WTC11 (cell line): Measurements from ENCODE around the gene C9. TPM values are rescaled to one million over a fixed set of nuclear protein-coding genes. Genes with fewer than 3 reads are reported as not detected.

Experiments used
- ATAC-seq: fragments of 200-7000 bp; cut with Tn5 transposase; 2 replicates; pipeline ENCODE4 v1.10.0; 2021; ENCODE audit warnings: mild to moderate bottlenecking, moderate library complexity
- CTCF ChIA-PET: fragments of 300-600 bp; sonication (Branson Sonifier 250); formaldehyde crosslinking; loops from one replicate; lab custom pipeline; 2021; ENCODE audit warnings: antibody characterized with exemption; lab: Charles Lee
- POLR2A ChIA-PET: fragments of 350-600 bp; sonication (Branson Sonifier 250); formaldehyde crosslinking; loops from one replicate; lab custom pipeline; 2021; ENCODE audit warnings: antibody characterized with exemption; lab: Charles Lee
- DNase-seq: peaks from one replicate; pipeline ENCODE4 v3.0.0; 2021; ENCODE audit warnings: low spot score
- H3K27ac Mint-ChIP-seq: 2 replicates; pipeline ENCODE4 v1.8.0; 2021; ENCODE audit warnings: mixed read lengths
- H3K27me3 Mint-ChIP-seq: 2 replicates; pipeline ENCODE4 v1.8.0; 2021; ENCODE audit warnings: low read depth, mild to moderate bottlenecking, moderate library complexity, mixed read lengths
- H3K36me3 Mint-ChIP-seq: 2 replicates; pipeline ENCODE4 v1.8.0; 2021; ENCODE audit warnings: mixed read lengths
- H3K4me1 Mint-ChIP-seq: 2 replicates; pipeline ENCODE4 v1.8.0; 2022; ENCODE audit warnings: mixed read lengths
- H3K4me3 Mint-ChIP-seq: 2 replicates; pipeline ENCODE4 v1.8.0; 2021; ENCODE audit warnings: mild to moderate bottlenecking, moderate library complexity, mixed read lengths
- H3K9me3 Mint-ChIP-seq: 2 replicates; pipeline ENCODE4 v1.8.0; 2021; ENCODE audit warnings: mixed read lengths
- EMX1 ChIP-seq: fragments of 250-450 bp; sonication (Bioruptor Pico); IDR thresholded peaks from 2 replicates; pipeline ENCODE4 v1.8.0; 2021; ENCODE audit warnings: mild to moderate bottlenecking
- ERG ChIP-seq: fragments of 250-450 bp; sonication (Bioruptor Pico); IDR thresholded peaks from 2 replicates; pipeline ENCODE4 v1.8.0; 2021; ENCODE audit warnings: mild to moderate bottlenecking
- FOXJ3 ChIP-seq: sonication (generic); formaldehyde crosslinking; IDR thresholded peaks from 2 replicates; pipeline ENCODE4 v1.9.0; 2021; ENCODE audit warnings: missing genetic modification reagents, mild to moderate bottlenecking, borderline replicate concordance
- FOXP1 ChIP-seq: sonication (generic); formaldehyde crosslinking; IDR thresholded peaks from 2 replicates; pipeline ENCODE4 v1.8.0; 2022; ENCODE audit warnings: missing genetic modification reagents, mild to moderate bottlenecking, moderate library complexity, borderline replicate concordance
- GTF2I ChIP-seq: fragments of 250-450 bp; sonication (Bioruptor Pico); conservative IDR thresholded peaks from 2 replicates; pipeline ENCODE4 v1.4.0; 2021; ENCODE audit warnings: mild to moderate bottlenecking
- MXD4 ChIP-seq: fragments of 250-450 bp; sonication (Bioruptor Pico); IDR thresholded peaks from 2 replicates; pipeline ENCODE4 v1.8.0; 2021; ENCODE audit warnings: mild to moderate bottlenecking, moderate library complexity, borderline replicate concordance
- NFYB ChIP-seq: sonication (generic); formaldehyde crosslinking; conservative IDR thresholded peaks from 2 replicates; pipeline ENCODE4 v1.8.0; 2022; ENCODE audit warnings: low read depth, missing genetic modification reagents
- PREB ChIP-seq: sonication (generic); formaldehyde crosslinking; IDR thresholded peaks from 2 replicates; pipeline ENCODE4 v1.8.1; 2022; ENCODE audit warnings: mild to moderate bottlenecking, missing genetic modification reagents, moderate library complexity, borderline replicate concordance
- RORB ChIP-seq: fragments of 250-450 bp; sonication (Bioruptor Pico); IDR thresholded peaks from 2 replicates; pipeline ENCODE4 v1.9.0; 2021; ENCODE audit warnings: mild to moderate bottlenecking
- SMAD3 ChIP-seq: sonication (generic); formaldehyde crosslinking; IDR thresholded peaks from 2 replicates; pipeline ENCODE4 v1.8.0; 2022; ENCODE audit warnings: missing genetic modification reagents, mild to moderate bottlenecking, borderline replicate concordance
- SOX15 ChIP-seq: fragments of 250-450 bp; sonication (Bioruptor Pico); IDR thresholded peaks from 2 replicates; pipeline ENCODE4 v1.9.0; 2021; ENCODE audit warnings: mild to moderate bottlenecking
- TEAD1 ChIP-seq: sonication (generic); formaldehyde crosslinking; IDR thresholded peaks from 2 replicates; pipeline ENCODE4 v1.8.0; 2022; ENCODE audit warnings: mild to moderate bottlenecking, missing genetic modification reagents
- TP53 ChIP-seq: sonication (generic); formaldehyde crosslinking; IDR thresholded peaks from 2 replicates; pipeline ENCODE4 v1.8.1; 2023; ENCODE audit warnings: mild to moderate bottlenecking, missing genetic modification reagents
- USF1 ChIP-seq: sonication (generic); formaldehyde crosslinking; IDR thresholded peaks from 2 replicates; pipeline ENCODE4 v1.8.0; 2022; ENCODE audit warnings: mild to moderate bottlenecking, missing genetic modification reagents
- USF2 ChIP-seq: sonication (generic); formaldehyde crosslinking; IDR thresholded peaks from 2 replicates; pipeline ENCODE4 v1.8.1; 2023; ENCODE audit warnings: mild to moderate bottlenecking, missing genetic modification reagents, moderate library complexity
- ZNF121 ChIP-seq: sonication (generic); formaldehyde crosslinking; IDR thresholded peaks from 2 replicates; pipeline ENCODE4 v1.8.0; 2023; ENCODE audit warnings: missing genetic modification reagents
- ZNF232 ChIP-seq: sonication (generic); formaldehyde crosslinking; IDR thresholded peaks from 2 replicates; pipeline ENCODE4 v1.8.0; 2022; ENCODE audit warnings: mild to moderate bottlenecking, missing genetic modification reagents
- ZNF416 ChIP-seq: fragments of 250-450 bp; sonication (Bioruptor Pico); IDR thresholded peaks from 2 replicates; pipeline ENCODE4 v1.9.0; 2021; ENCODE audit warnings: mild to moderate bottlenecking, inconsistent platforms
- ZNF423 ChIP-seq: fragments of 250-450 bp; sonication (Bioruptor Pico); IDR thresholded peaks from 2 replicates; pipeline ENCODE4 v2.1.2; 2022; ENCODE audit warnings: mild to moderate bottlenecking, moderate library complexity
- ZNF671 ChIP-seq: fragments of 250-450 bp; sonication (Bioruptor Pico); IDR thresholded peaks from 2 replicates; pipeline ENCODE4 v1.8.0; 2021; ENCODE audit warnings: mild to moderate bottlenecking
- total RNA-seq: library from RNA; stranded (reverse); gene quantifications from 3 replicates; pipeline ENCODE4 v1.2.3, GENCODE V29; 2021
- TF ChIP-seq, protein P1 (sequence below): fragments of 250-450 bp; sonication (Bioruptor Pico); IDR thresholded peaks from 2 replicates; pipeline ENCODE4 v1.9.0; 2021; ENCODE audit warnings: mild to moderate bottlenecking, borderline replicate concordance
- TF ChIP-seq, protein P2 (sequence below): sonication (generic); formaldehyde crosslinking; IDR thresholded peaks from 2 replicates; pipeline ENCODE4 v1.8.1; 2023; ENCODE audit warnings: mild to moderate bottlenecking, missing genetic modification reagents, moderate library complexity
- TF ChIP-seq, protein P3 (sequence below): sonication (generic); formaldehyde crosslinking; IDR thresholded peaks from 2 replicates; pipeline ENCODE4 v1.8.1; 2023; ENCODE audit warnings: mild to moderate bottlenecking, missing genetic modification reagents, borderline replicate concordance
- TF ChIP-seq, protein P4 (sequence below): fragments of 250-450 bp; sonication (Bioruptor Pico); IDR thresholded peaks from 2 replicates; pipeline ENCODE4 v1.9.0; 2021; ENCODE audit warnings: mild to moderate bottlenecking
- TF ChIP-seq, protein P5 (sequence below): sonication (generic); formaldehyde crosslinking; IDR thresholded peaks from 2 replicates; pipeline ENCODE4 v1.8.0; 2023; ENCODE audit warnings: missing genetic modification reagents

Gene C9
- total RNA-seq, 1 experiment from 2014 or later: 0.07 TPM

- TF ChIP-seq, protein P1, sequence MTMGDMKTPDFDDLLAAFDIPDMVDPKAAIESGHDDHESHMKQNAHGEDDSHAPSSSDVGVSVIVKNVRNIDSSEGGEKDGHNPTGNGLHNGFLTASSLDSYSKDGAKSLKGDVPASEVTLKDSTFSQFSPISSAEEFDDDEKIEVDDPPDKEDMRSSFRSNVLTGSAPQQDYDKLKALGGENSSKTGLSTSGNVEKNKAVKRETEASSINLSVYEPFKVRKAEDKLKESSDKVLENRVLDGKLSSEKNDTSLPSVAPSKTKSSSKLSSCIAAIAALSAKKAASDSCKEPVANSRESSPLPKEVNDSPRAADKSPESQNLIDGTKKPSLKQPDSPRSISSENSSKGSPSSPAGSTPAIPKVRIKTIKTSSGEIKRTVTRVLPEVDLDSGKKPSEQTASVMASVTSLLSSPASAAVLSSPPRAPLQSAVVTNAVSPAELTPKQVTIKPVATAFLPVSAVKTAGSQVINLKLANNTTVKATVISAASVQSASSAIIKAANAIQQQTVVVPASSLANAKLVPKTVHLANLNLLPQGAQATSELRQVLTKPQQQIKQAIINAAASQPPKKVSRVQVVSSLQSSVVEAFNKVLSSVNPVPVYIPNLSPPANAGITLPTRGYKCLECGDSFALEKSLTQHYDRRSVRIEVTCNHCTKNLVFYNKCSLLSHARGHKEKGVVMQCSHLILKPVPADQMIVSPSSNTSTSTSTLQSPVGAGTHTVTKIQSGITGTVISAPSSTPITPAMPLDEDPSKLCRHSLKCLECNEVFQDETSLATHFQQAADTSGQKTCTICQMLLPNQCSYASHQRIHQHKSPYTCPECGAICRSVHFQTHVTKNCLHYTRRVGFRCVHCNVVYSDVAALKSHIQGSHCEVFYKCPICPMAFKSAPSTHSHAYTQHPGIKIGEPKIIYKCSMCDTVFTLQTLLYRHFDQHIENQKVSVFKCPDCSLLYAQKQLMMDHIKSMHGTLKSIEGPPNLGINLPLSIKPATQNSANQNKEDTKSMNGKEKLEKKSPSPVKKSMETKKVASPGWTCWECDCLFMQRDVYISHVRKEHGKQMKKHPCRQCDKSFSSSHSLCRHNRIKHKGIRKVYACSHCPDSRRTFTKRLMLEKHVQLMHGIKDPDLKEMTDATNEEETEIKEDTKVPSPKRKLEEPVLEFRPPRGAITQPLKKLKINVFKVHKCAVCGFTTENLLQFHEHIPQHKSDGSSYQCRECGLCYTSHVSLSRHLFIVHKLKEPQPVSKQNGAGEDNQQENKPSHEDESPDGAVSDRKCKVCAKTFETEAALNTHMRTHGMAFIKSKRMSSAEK (CRISPR knock-in tag): no peak
- no peak for TF ChIP-seq EMX1
- TF ChIP-seq TP53 (CRISPR knock-in tag): no peak
- TF ChIP-seq RORB (CRISPR knock-in tag): no peak
- TF ChIP-seq, protein P2, sequence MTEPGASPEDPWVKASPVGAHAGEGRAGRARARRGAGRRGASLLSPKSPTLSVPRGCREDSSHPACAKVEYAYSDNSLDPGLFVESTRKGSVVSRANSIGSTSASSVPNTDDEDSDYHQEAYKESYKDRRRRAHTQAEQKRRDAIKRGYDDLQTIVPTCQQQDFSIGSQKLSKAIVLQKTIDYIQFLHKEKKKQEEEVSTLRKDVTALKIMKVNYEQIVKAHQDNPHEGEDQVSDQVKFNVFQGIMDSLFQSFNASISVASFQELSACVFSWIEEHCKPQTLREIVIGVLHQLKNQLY (CRISPR knock-in tag): no peak
- TF ChIP-seq ZNF232 (CRISPR knock-in tag): no peak
- no peak for TF ChIP-seq GTF2I
- no peak for TF ChIP-seq ZNF121 (CRISPR knock-in tag)
- no peak for TF ChIP-seq NFYB (CRISPR knock-in tag)
- no peak for TF ChIP-seq FOXJ3
- no peak for TF ChIP-seq SMAD3
These were observed 14.8 kb downstream of the C9 start (continued) for GRCh38 chr5:39349484-39349883.

GRCh38 chr5:39342460-39342859 is 21.8 kb downstream of the C9 start:
- peaks cover 14% of the 10 kb centered on the region for H3K4me1 Mint-ChIP-seq
- H3K4me3 Mint-ChIP-seq: no peak overlapping the region
- CTCF ChIA-PET: no interaction called here
- peaks cover 18% of the 10 kb centered on the region for H3K36me3 Mint-ChIP-seq
- H3K27ac Mint-ChIP-seq: no peak overlapping the region
- H3K27me3 Mint-ChIP-seq: peaks cover 6% of the 10 kb centered on the region; the same call in 1 of the 2 replicates
- DNase-seq: no peak
- peak; percentile 87 for ATAC-seq
- POLR2A ChIA-PET: no interaction called here
- H3K9me3 Mint-ChIP-seq: peaks cover 37% of the 10 kb centered on the region
- TF ChIP-seq USF2 (CRISPR knock-in tag) (no peak), ZNF423 (CRISPR knock-in tag) (no peak), ZNF416 (CRISPR knock-in tag) (no peak), FOXP1 (CRISPR knock-in tag) (no peak), SOX15 (CRISPR knock-in tag) (no peak), ERG (no peak), ZNF671 (CRISPR knock-in tag) (no peak), ZNF121 (CRISPR knock-in tag) (no peak), TEAD1 (no peak), MXD4 (CRISPR knock-in tag) (no peak), USF1 (CRISPR knock-in tag) (no peak), PREB (CRISPR knock-in tag) (no peak)
- TF ChIP-seq, protein P3, sequence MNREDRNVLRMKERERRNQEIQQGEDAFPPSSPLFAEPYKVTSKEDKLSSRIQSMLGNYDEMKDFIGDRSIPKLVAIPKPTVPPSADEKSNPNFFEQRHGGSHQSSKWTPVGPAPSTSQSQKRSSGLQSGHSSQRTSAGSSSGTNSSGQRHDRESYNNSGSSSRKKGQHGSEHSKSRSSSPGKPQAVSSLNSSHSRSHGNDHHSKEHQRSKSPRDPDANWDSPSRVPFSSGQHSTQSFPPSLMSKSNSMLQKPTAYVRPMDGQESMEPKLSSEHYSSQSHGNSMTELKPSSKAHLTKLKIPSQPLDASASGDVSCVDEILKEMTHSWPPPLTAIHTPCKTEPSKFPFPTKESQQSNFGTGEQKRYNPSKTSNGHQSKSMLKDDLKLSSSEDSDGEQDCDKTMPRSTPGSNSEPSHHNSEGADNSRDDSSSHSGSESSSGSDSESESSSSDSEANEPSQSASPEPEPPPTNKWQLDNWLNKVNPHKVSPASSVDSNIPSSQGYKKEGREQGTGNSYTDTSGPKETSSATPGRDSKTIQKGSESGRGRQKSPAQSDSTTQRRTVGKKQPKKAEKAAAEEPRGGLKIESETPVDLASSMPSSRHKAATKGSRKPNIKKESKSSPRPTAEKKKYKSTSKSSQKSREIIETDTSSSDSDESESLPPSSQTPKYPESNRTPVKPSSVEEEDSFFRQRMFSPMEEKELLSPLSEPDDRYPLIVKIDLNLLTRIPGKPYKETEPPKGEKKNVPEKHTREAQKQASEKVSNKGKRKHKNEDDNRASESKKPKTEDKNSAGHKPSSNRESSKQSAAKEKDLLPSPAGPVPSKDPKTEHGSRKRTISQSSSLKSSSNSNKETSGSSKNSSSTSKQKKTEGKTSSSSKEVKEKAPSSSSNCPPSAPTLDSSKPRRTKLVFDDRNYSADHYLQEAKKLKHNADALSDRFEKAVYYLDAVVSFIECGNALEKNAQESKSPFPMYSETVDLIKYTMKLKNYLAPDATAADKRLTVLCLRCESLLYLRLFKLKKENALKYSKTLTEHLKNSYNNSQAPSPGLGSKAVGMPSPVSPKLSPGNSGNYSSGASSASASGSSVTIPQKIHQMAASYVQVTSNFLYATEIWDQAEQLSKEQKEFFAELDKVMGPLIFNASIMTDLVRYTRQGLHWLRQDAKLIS (CRISPR knock-in tag): no peak
- TF ChIP-seq, protein P4, sequence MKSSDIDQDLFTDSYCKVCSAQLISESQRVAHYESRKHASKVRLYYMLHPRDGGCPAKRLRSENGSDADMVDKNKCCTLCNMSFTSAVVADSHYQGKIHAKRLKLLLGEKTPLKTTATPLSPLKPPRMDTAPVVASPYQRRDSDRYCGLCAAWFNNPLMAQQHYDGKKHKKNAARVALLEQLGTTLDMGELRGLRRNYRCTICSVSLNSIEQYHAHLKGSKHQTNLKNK (CRISPR knock-in tag): no peak
- TF ChIP-seq, protein P5, sequence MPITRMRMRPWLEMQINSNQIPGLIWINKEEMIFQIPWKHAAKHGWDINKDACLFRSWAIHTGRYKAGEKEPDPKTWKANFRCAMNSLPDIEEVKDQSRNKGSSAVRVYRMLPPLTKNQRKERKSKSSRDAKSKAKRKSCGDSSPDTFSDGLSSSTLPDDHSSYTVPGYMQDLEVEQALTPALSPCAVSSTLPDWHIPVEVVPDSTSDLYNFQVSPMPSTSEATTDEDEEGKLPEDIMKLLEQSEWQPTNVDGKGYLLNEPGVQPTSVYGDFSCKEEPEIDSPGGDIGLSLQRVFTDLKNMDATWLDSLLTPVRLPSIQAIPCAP: no peak
